Erythroblast (primary cell): ENCODE results near the gene GPR55.

Experiments used
- DNase-seq, 2 experiments: peaks; one replicate each; lab custom pipeline; 2025; lab: John Stamatoyannopoulos, UW
- GATA1 ChIP-seq: IDR thresholded peaks from 2 replicates; pipeline ENCODE4 v1.6.1; 2011; ENCODE audit warnings: low read depth, mild to moderate bottlenecking, control low read depth, low read length, moderate library complexity
- POLR2A ChIP-seq: IDR thresholded peaks from 2 replicates; pipeline ENCODE4 v1.6.1; 2011; ENCODE audit warnings: mild to moderate bottlenecking, low read length

Gene GPR55

GRCh38 chr2:230868161-230868946 is 56.7 kb downstream of the GPR55 start:
- no peak for DNase-seq
- TF ChIP-seq POLR2A = no peak
- TF ChIP-seq GATA1 = no peak

GRCh38 chr2:230866756-230867523 is 58.1 kb downstream of the GPR55 start:
- TF ChIP-seq GATA1 (no peak), POLR2A (no peak)
- DNase-seq = peak in 1 of 2 experiments; percentile 15

- no peak for TF ChIP-seq POLR2A
- TF ChIP-seq GATA1 = no peak
- DNase-seq = no peak
These were observed 59.0 kb downstream of the GPR55 start for GRCh38 chr2:230865766-230866755.

- no peak for DNase-seq
These were observed 59.7 kb downstream of the GPR55 start for GRCh38 chr2:230865307-230865765.

GRCh38 chr2:230864605-230865306 is 60.3 kb downstream of the GPR55 start, which contains the start of gene ITM2C:
Gene ITM2C, plus strand, starts transcription at chr2:230864942. Its CDS starts 84 bp downstream, at chr2:230865026.
- peak; percentile 69 for DNase-seq

More at GRCh38 chr2:230865307-230865765, 59.7 kb downstream of the GPR55 start:
- no peak for TF ChIP-seq GATA1
- no peak for TF ChIP-seq POLR2A

GRCh38 chr2:230864122-230864604 is 60.9 kb downstream of the GPR55 start:
- TF ChIP-seq GATA1 = no peak
- TF ChIP-seq POLR2A = no peak
- no peak for DNase-seq

More at GRCh38 chr2:230864605-230865306, 60.3 kb downstream of the GPR55 start, which contains the start of gene ITM2C:
- TF ChIP-seq GATA1 = no peak
- TF ChIP-seq POLR2A = no peak

- TF ChIP-seq POLR2A (no peak), GATA1 (no peak)
These were observed 61.5 kb downstream of the GPR55 start for GRCh38 chr2:230863442-230864121.

GRCh38 chr2:230863031-230863430 is 62.0 kb downstream of the GPR55 start:
- no peak for TF ChIP-seq GATA1
- TF ChIP-seq POLR2A = no peak
- DNase-seq = no peak

More at GRCh38 chr2:230863442-230864121, 61.5 kb downstream of the GPR55 start:
- no peak for DNase-seq

- TF ChIP-seq POLR2A (no peak), GATA1 (no peak)
- no peak for DNase-seq
These were observed 62.8 kb downstream of the GPR55 start for GRCh38 chr2:230862292-230862691.

GRCh38 chr2:230861552-230862255 is 63.3 kb downstream of the GPR55 start:
- no peak for DNase-seq
- TF ChIP-seq POLR2A (no peak), GATA1 (no peak)
